ENCODE data around the gene CCBE1. TPM values are rescaled to one million over a fixed set of nuclear protein-coding genes. Genes with fewer than 3 reads are reported as not detected.

CCBE1 gene
- total RNA-seq, 1 experiment from 2014 or later: 31.1 TPM

GRCh38 chr18:59623456-59624368 is 73.5 kb downstream of the CCBE1 start:
- DNase-seq (ENCODE audit: low read depth): peak; percentile 60

DNA sequence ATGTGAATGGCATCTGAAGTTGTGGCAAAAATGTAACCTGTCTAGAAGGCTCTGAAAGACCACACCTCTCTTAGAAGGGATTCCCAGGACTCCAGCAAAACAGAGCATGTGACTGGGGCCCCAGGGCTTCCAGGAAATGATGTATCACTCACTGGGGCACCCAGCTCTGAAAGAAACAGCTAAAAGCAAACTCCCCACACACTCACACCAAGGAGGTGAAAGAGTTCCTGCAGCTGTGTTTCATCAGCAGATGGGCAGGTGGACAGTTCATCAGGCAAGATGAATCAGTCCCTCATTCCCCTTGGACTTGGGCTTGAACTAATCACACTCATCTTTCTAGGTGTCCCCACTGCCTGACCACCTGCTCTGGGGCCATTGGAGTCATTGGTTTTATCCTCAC is 76.2 kb downstream of the CCBE1 start:
- DNase-seq (ENCODE audit: low read depth): peak; percentile 72

DNA sequence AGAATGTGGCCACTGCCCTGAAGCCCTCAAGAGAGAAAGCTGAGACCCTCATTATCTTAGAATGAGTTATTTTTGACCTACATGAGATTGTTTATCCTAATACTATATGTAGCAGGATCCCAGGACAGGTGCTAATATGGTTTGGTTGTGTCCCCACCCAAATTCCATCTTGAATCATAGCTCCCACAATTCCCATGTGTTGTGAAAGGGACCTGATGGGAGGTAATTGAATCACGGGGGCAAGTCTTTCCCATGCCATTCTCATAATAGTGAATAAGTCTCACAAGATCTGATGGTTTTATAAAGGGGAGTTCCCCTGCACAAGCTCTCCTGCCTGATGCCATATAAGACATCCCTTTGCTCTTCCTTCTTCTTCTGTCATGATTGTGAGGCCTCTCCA is 76.8 kb downstream of the CCBE1 start:
- DNase-seq (ENCODE audit: low read depth): no peak

DNA sequence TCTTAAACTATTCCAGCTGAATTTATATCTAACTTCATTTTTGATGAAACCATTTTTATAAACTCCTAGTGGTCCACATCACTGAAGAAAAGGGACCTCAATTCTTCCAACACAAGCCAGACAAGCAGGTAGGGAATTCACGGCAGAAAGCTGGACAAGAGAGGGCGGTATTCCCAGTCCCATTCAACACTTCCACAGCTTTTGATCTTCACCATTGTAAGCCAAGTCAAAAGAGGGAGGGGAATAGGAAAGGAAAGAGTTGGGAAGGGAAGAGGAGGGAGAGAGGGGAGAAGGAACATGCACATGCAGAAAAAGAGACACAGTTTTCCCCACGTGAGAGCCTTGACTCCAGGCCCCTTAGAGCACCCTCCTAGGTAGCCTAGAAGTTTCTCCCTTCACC is 77.4 kb downstream of the CCBE1 start:
- DNase-seq (ENCODE audit: low read depth): no peak

DNA sequence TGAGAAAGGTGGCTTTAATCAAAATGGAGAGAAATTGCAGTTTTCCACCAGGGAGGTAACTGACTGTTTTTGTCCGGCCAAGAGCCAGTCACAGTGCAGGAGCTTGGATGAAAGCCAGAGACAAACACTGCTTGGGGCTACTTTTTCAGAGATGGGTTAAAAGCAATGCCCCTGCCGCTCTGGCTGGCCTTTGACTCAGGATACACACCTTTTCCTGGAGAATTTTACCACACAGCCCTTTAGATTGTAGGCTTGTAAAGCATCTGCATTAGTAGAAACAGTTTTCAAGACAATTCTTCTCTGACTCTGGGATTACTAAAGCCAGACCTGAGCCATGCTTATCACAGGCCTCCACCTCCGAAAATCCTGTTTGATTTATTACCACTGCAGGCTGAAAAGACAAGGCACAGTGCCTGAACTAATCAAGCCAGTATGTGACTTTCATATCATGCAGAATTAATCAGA is 79.7 kb downstream of the CCBE1 start:
- DNase-seq (ENCODE audit: low read depth): no peak

GRCh38 chr18:59616501-59616900 is 80.7 kb downstream of the CCBE1 start:
- DNase-seq (ENCODE audit: low read depth): no peak

DNA sequence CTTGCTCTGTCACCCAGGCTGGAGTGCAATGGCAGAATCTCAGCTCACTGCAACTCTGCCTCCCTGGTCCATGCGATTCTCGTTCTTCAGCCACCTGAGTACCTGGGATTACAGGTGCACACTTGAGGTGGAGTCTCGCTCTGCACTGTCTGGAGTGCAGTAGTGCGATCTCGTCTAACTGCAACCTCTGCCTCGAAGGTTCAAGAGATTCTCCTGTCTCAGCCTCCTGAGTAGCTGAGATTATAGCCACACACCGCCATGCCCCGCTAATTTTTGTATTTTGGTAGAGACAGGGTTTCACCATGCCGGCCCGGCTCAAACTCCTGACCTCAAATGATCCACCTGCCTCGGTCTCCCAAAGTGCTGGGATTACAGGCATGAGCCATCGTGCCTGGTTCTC is 83.3 kb downstream of the CCBE1 start:
- no peak for DNase-seq (ENCODE audit: low read depth)

GRCh38 chr18:59612381-59612780 is 84.8 kb downstream of the CCBE1 start:
- no peak for DNase-seq (ENCODE audit: low read depth)

GRCh38 chr18:59610546-59611140 is 86.6 kb downstream of the CCBE1 start:
- DNase-seq (ENCODE audit: low read depth): no peak

DNA sequence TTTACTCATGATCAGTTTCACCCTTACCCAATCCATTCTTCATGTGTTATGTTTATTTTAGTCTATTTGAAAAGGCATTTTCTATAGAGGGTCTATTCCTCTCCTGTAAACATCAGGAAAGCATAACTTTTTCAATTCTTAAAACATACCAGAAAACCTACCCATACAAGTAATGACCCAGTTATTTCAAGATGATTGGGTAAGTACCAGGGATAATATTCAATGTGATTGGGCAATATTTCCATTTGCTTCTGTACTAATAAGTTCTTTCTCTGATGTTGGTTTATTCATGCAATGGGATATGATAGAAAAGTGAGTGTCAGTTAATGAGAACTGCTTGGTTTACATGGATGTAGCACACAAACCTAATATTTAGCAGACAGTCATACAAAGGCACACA is 87.6 kb downstream of the CCBE1 start:
- DNase-seq (ENCODE audit: low read depth): no peak

GRCh38 chr18:59607471-59607870 is 89.8 kb downstream of the CCBE1 start:
- no peak for DNase-seq (ENCODE audit: low read depth)

- DNase-seq (ENCODE audit: low read depth): no peak
Observed at GRCh38 chr18:59607078-59607379, 90.2 kb downstream of the CCBE1 start.

- DNase-seq (ENCODE audit: low read depth): no peak
Observed at GRCh38 chr18:59606193-59607077, 90.8 kb downstream of the CCBE1 start.

- DNase-seq (ENCODE audit: low read depth): no peak
Observed at GRCh38 chr18:59605633-59606192, 91.5 kb downstream of the CCBE1 start.

GRCh38 chr18:59604877-59605276 is 92.3 kb downstream of the CCBE1 start:
- no peak for DNase-seq (ENCODE audit: low read depth)

GRCh38 chr18:59597049-59597448 is 100.2 kb downstream of the CCBE1 start:
- no peak for DNase-seq (ENCODE audit: low read depth)

DNA sequence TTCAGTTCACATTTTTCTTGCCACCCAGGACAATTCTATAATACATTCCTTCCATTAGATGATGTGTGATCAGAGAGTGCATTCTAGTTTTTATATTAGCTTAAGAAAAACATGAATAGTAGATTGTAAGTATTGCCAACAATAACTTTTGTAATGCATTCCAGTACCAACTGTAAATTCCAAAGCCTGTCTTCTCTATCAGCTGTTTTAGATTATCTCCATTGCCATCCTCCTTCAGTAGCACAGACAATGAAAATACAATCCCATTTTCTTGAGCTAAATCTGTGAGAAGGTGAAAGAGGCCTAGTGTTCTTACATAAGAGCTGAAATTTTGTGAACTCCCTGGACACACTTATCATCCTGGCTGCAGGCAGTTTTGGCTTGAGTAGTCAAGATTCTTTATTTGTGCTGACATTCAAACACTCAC is 103.9 kb downstream of the CCBE1 start:
- no peak for DNase-seq (ENCODE audit: low read depth)

DNA sequence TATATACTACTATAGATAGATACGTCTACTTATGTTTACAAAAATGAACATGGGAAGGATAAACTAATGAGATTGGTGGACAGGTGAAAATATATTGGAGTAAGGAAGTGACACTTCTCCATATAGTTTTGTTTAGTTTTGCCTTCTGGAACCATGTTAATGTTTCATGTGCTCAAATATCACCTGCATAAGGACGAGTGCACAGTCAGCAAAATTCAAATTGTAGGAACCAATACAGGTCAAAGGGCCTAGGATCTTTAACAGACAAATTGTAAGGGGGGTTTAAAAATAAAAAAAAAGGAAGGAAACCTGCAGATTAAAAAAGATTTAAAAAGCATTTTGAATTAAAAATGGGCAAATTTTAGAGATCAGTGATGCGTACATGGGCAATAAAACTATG is 104.6 kb downstream of the CCBE1 start:
- no peak for DNase-seq (ENCODE audit: low read depth)

- no peak for DNase-seq (ENCODE audit: low read depth)
Observed at GRCh38 chr18:59582395-59582794, 114.8 kb downstream of the CCBE1 start.

- no peak for DNase-seq (ENCODE audit: low read depth)
Observed at GRCh38 chr18:59579509-59579908, 117.7 kb downstream of the CCBE1 start.

GRCh38 chr18:59577386-59577655 is 119.9 kb downstream of the CCBE1 start:
- no peak for DNase-seq (ENCODE audit: low read depth)
